Upper lobe of left lung (tissue), 6 donors: ENCODE measurements around the gene DPP10. TPM values are rescaled to one million over a fixed set of nuclear protein-coding genes. Genes with fewer than 3 reads are reported as not detected.

Experiments
- ATAC-seq, 2 donors: fragments of 200-7000 bp; cut with Tn5 transposase; one replicate each; pipeline ENCODE4 v1.9.1; 2022; ENCODE audit warnings: mild to moderate bottlenecking in 2 of 2, moderate library complexity in 2 of 2; ENCODE audit not compliant: low FRiP score in 2 of 2
- DNase-seq, 2 donors: peaks; one replicate each; pipeline ENCODE4 v3.0.0-alpha.2; 2019 to 2020
- H3K27ac ChIP-seq, 4 donors: fragments of 200-600 bp; sonication (generic); one replicate each; pipeline ENCODE4 v1.5.1; 2016 to 2019
- H3K27me3 ChIP-seq, 4 donors: fragments of 200-600 bp; sonication (generic); one replicate each; pipeline ENCODE4 v1.5.1; 2017 to 2019
- H3K36me3 ChIP-seq, 4 donors: fragments of 200-600 bp; sonication (generic); one replicate each; pipeline ENCODE4 v1.5.1; 2016 to 2019
- H3K4me1 ChIP-seq, 4 donors: fragments of 200-600 bp; sonication (generic); one replicate each; pipeline ENCODE4 v1.5.1; 2018 to 2019
- H3K4me3 ChIP-seq, 4 donors: fragments of 200-600 bp; sonication (generic); one replicate each; pipeline ENCODE4 v1.5.1; 2017 to 2019; ENCODE audit warnings: mild to moderate bottlenecking in 2 of 4, moderate library complexity in 1 of 4
- H3K9me3 ChIP-seq, 4 donors: fragments of 200-600 bp; sonication (generic); one replicate each; pipeline ENCODE4 v1.5.1; 2018 to 2019
- EP300 ChIP-seq, 4 donors: sonication (generic); formaldehyde crosslinking; IDR thresholded peaks; one replicate each; pipeline ENCODE4 v1.5.1; 2017; ENCODE audit warnings: antibody characterized with exemption in 4 of 4, control low read depth in 2 of 4
- POLR2A ChIP-seq, 4 donors: fragments of 450-650 bp; IDR thresholded peaks; one replicate each; pipeline ENCODE4 v1.5.1; 2016 to 2017; ENCODE audit warnings: antibody characterized with exemption in 4 of 4, mild to moderate bottlenecking in 2 of 4
- POLR2AphosphoS5 ChIP-seq, 2 donors: sonication (generic); formaldehyde crosslinking; IDR thresholded peaks; one replicate each; pipeline ENCODE4 v1.5.1; 2017; ENCODE audit warnings: antibody characterized with exemption in 2 of 2
- WGBS, 2 donors: methylation state at CpG; one replicate each; pipeline ENCODE4 v1.1.5; 2017 to 2018; 5-methylcytosine and 5-hydroxymethylcytosine counted together
- total RNA-seq, 6 donors: library from RNA; depleted of rRNA in 4 of 6; stranded (reverse); fragments of >200 nt in 4 of 6; gene quantifications; one replicate each; pipeline versions ENCODE4 v1.1.0 to v1.2.1, GENCODE V29; 2016 to 2021
- TF ChIP-seq, protein P1 (sequence below), 6 experiments: fragments of 450-650 bp in 4 of 6; fragments of 200-600 bp in 2 of 6; sonication (generic) in 2 of 6; IDR thresholded peaks; one replicate each; pipeline ENCODE4 v1.5.1; 2016 to 2019; ENCODE audit warnings: antibody characterized with exemption in 6 of 6
- donor health status: DM: no; HTN: no; CAD: no; lungs with moderate emphysema.
- donor health status: DM: no; HTN: yes; CAD: no; lungs with severe emphysema.

DPP10 gene
- total RNA-seq, 6 donors from 2014 or later = 0.46 to 1.7 (median 0.77) TPM; not detected in 2

DNA sequence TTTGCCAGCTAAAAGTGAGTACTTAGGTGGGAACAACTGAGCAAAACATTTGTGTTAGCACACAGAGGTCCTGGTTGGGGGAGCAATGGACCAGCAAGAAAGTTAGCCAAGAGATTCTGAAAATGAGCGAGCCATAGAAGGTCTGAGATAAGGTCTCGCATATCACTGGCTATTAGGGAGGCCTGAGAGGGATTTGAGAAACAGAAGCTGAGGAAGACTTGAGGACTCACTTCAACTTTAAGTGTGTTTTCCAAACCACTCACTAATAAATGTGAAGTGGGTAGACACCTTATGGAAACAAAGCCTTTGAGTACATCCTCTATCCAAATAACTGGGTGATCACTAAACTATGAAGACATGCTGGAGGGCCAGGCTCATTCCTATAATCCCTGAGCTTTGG is 958.5 kb downstream of the DPP10 start:
- no peak for DNase-seq
- 45 to 48% methylated on average over 2 of the region's 2 CpGs for WGBS, 2 donors
- Histone ChIP-seq H3K4me1 (no peaks in the 10 kb centered on the region), H3K27ac (no peak overlapping the region), H3K9me3 (no peaks in the 10 kb centered on the region), H3K27me3 (no peaks in the 10 kb centered on the region), H3K36me3 (no peaks in the 10 kb centered on the region), H3K4me3 (no peak overlapping the region)
- TF ChIP-seq, protein P1, sequence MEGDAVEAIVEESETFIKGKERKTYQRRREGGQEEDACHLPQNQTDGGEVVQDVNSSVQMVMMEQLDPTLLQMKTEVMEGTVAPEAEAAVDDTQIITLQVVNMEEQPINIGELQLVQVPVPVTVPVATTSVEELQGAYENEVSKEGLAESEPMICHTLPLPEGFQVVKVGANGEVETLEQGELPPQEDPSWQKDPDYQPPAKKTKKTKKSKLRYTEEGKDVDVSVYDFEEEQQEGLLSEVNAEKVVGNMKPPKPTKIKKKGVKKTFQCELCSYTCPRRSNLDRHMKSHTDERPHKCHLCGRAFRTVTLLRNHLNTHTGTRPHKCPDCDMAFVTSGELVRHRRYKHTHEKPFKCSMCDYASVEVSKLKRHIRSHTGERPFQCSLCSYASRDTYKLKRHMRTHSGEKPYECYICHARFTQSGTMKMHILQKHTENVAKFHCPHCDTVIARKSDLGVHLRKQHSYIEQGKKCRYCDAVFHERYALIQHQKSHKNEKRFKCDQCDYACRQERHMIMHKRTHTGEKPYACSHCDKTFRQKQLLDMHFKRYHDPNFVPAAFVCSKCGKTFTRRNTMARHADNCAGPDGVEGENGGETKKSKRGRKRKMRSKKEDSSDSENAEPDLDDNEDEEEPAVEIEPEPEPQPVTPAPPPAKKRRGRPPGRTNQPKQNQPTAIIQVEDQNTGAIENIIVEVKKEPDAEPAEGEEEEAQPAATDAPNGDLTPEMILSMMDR (IDR thresholded peaks at IDR 0.05) = no peak
- TF ChIP-seq EP300 (IDR thresholded peaks at IDR 0.05) = no peak
- TF ChIP-seq POLR2AphosphoS5 (IDR thresholded peaks at IDR 0.05) = no peak
- TF ChIP-seq POLR2A (IDR thresholded peaks at IDR 0.05) = no peak
- no peak for ATAC-seq

DNA sequence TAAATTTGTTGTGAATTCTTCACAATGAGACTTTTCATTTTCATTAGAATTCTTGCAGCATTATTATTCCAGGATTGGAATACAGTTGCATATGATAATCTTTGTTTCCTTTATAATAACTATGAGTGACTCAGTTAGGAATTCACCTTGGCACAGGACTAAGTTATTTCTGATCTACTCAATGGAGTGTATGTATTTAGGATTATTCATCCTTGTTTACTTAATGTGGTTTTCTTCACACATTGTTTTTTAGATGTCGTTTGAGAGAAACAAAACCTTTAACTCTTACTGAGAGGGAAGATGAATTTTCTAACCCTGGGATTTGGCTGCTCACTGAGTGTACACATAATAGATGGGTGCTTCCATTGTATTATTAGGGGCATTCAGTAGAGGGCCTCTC is 970.1 kb downstream of the DPP10 start:
- H3K27ac ChIP-seq = no peak overlapping the region
- DNase-seq = no peak
- no peak for ATAC-seq
- 0% methylated on average over 1 of the region's 1 CpG for WGBS, 2 donors
- H3K4me3 ChIP-seq = no peak overlapping the region
- no peaks in the 10 kb centered on the region for H3K27me3 ChIP-seq
- H3K4me1 ChIP-seq = no peaks in the 10 kb centered on the region
- no peaks in the 10 kb centered on the region for H3K36me3 ChIP-seq
- no peaks in the 10 kb centered on the region for H3K9me3 ChIP-seq
- TF ChIP-seq POLR2AphosphoS5 (IDR thresholded peaks at IDR 0.05) (no peak), POLR2A (IDR thresholded peaks at IDR 0.05) (no peak), EP300 (IDR thresholded peaks at IDR 0.05) (no peak)
- TF ChIP-seq, protein P1 (IDR thresholded peaks at IDR 0.05) = no peak

- no peak for DNase-seq
- ATAC-seq = no peak
- no peaks in the 10 kb centered on the region for H3K36me3 ChIP-seq
- no peaks in the 10 kb centered on the region for H3K27me3 ChIP-seq
- H3K27ac ChIP-seq = no peak overlapping the region
- TF ChIP-seq, protein P1 (IDR thresholded peaks at IDR 0.05) = no peak
- no peaks in the 10 kb centered on the region for H3K4me1 ChIP-seq
- H3K9me3 ChIP-seq = no peaks in the 10 kb centered on the region
- no peak overlapping the region for H3K4me3 ChIP-seq
- WGBS, 2 donors = 72 to 77% methylated on average over 2 of the region's 2 CpGs
Measured at GRCh38 chr2:115413791-115414190, 971.4 kb downstream of the DPP10 start.

DNA sequence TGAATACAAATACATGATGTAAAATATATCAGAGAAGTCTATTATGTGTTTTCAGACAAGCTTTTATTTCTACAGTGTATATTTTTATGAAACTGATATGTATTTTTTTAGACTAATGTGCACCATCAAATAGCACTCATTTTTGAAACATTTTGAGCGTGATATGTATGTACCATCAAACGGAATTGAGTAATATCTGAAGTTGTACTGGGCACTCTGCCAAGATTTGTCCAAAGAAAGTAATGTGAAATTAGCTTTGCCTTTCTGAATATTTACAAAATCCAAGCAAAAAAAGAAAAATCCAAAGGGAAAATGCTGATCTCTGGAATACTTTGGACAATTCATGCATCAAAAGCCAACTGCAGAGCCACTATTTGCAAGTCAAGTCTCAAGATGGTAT is 972.0 kb downstream of the DPP10 start:
- H3K36me3 ChIP-seq = no peaks in the 10 kb centered on the region
- ATAC-seq (no peak), DNase-seq (no peak)
- H3K27me3 ChIP-seq = no peaks in the 10 kb centered on the region
- H3K9me3 ChIP-seq = no peaks in the 10 kb centered on the region
- no peak overlapping the region for H3K27ac ChIP-seq
- H3K4me3 ChIP-seq = no peak overlapping the region
- TF ChIP-seq, protein P1 (IDR thresholded peaks at IDR 0.05) = no peak
- TF ChIP-seq POLR2AphosphoS5 (IDR thresholded peaks at IDR 0.05) (no peak), POLR2A (IDR thresholded peaks at IDR 0.05) (no peak), EP300 (IDR thresholded peaks at IDR 0.05) (no peak)
- 34 to 44% methylated on average over 2 of the region's 2 CpGs for WGBS, 2 donors
- no peaks in the 10 kb centered on the region for H3K4me1 ChIP-seq

DNA sequence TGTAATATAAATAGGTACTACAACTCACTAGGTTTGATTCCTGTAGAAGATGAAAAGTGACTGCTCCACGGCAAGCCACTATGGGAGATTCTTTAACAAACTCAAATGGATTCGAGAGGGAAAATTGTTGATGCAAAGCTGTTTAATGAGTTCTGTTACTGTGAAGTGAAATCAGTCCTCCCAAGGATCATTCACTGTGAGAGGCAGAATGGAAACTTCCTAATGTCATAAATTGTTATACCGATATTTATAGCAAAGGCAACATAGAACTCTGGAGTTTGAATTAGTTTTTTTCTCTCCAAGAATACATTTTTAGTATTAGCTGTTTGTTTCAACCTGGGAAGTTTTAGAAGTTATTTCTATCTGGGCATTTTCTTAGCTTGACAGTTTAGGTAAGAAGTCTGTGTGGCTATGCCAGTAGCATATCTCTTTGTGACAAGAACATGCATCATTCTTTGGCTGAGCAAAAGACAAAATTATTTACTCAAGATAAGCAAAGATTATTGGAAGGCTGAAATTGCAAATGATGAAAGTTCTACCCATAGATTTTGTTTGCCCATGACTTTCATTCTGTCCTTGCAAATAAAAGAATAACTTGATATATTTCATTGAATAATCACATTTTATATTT is 979.7 kb downstream of the DPP10 start:
- ATAC-seq = no peak

More for the DNA sequence above, 979.7 kb downstream of the DPP10 start:
- Histone ChIP-seq H3K27ac (no peak overlapping the region), H3K36me3 (no peaks in the 10 kb centered on the region), H3K9me3 (peaks cover 0 to 4% (median 0%) of the 10 kb centered on the region in 4 donors), H3K4me3 (no peak overlapping the region), H3K27me3 (no peaks in the 10 kb centered on the region), H3K4me1 (no peaks in the 10 kb centered on the region)
- 77 to 81% methylated on average over 3 of the region's 3 CpGs for WGBS, 2 donors
- TF ChIP-seq, protein P1 (IDR thresholded peaks at IDR 0.05) = no peak
- TF ChIP-seq POLR2A (IDR thresholded peaks at IDR 0.05) (no peak), POLR2AphosphoS5 (IDR thresholded peaks at IDR 0.05) (no peak), EP300 (IDR thresholded peaks at IDR 0.05) (no peak)
- DNase-seq = no peak
